GM19463 (cell line): ENCODE data around the gene ARRDC1.
"Not testable (repeated sequence)": the region's sequence is repeated elsewhere in the genome, so short reads cannot be mapped to it uniquely, and the experiment has no call there.

ENCODE experiments used
- ATAC-seq: cut with Tn5 transposase; IDR thresholded peaks from one replicate; pipeline ENCODE4 v1.9.1; 2021; ENCODE audit warnings: mild to moderate bottlenecking, moderate library complexity; ENCODE audit not compliant: unreplicated experiment

ARRDC1 gene, protein sequence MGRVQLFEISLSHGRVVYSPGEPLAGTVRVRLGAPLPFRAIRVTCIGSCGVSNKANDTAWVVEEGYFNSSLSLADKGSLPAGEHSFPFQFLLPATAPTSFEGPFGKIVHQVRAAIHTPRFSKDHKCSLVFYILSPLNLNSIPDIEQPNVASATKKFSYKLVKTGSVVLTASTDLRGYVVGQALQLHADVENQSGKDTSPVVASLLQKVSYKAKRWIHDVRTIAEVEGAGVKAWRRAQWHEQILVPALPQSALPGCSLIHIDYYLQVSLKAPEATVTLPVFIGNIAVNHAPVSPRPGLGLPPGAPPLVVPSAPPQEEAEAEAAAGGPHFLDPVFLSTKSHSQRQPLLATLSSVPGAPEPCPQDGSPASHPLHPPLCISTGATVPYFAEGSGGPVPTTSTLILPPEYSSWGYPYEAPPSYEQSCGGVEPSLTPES

DNA sequence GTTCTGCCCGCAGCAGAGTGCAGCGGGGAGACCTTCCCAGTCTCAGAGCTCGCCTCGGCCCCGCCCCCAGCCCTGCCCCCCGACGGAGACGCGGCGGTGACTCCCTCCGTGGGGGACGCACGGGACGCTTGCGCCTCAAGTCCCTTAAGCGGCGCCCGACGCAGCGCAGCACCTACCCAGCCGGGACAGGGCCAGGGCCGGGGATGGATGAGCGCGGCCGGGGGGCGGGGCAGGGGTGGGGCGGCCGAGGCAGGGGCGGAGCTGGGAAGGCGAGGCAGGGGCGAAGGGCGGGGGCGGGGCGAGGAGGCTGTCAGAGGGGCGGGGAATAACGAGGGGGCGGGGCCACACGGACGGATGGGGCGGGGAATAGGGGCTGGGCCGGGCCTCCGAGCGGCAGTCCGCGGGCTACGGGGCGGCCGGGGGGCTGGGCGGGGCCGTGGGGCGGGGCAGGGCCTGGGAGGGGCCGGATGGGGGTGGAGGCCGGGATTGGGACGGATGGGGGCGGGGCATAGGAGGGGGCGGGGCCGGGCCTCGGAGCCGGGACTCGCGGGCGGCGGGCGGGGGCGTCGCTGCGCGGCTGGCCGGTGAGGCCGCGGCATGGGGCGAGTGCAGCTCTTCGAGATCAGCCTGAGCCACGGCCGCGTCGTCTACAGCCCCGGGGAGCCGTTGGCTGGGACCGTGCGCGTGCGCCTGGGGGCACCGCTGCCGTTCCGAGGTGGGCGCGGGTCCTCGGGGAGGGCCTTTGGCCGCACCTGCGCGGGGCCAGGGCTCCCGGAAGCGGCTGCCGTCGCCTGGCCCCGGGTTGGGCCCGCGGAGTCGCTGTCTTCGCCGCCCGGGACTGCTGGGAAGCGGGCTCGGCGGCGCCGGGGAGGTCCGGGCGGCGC, at the start of gene ARRDC1:
Gene ARRDC1 (plus strand): TSS at position 566 of the 884 bp plus-strand sequence. CDS start 32 bp downstream, at position 598.
- peak; percentile 81 for ATAC-seq

- no peak for ATAC-seq
Measured at GRCh38 chr9:137556069-137556838, 49.2 kb upstream of the ARRDC1 start.

- ATAC-seq, result no peak
Measured at GRCh38 chr9:137558127-137558526, 47.4 kb upstream of the ARRDC1 start.

- no peak for ATAC-seq
Measured at GRCh38 chr9:137564134-137564533, 41.4 kb upstream of the ARRDC1 start.

DNA sequence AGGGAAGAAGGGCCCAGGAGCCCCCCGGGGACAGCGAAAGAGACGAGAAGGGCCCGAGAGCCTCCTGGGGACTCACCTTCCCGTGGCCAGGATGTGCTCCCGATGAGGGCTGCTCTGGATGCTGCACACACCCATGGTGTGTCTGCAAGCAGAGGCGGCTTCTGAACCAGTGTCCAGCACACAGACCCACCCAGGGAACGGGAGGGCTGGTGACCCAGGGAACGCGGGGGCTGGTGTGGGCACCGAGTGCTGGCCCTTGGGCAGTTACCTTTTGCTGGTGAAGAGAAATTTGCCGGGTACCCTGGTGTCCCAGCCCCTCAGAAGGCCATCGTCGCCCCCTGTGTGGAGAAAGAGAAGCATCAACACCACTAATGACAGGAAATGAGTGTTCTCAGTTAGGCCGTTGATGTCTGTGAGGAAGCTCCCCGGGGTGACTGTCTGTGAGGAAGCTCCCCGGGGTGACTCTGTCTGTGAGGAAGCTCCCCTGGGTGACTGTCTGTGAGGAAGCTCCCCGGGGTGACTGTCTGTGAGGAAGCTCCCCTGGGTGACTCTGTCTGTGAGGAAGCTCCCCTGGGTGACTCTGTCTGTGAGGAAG, 40.6 kb upstream of the ARRDC1 start:
- ATAC-seq, result no peak

DNA sequence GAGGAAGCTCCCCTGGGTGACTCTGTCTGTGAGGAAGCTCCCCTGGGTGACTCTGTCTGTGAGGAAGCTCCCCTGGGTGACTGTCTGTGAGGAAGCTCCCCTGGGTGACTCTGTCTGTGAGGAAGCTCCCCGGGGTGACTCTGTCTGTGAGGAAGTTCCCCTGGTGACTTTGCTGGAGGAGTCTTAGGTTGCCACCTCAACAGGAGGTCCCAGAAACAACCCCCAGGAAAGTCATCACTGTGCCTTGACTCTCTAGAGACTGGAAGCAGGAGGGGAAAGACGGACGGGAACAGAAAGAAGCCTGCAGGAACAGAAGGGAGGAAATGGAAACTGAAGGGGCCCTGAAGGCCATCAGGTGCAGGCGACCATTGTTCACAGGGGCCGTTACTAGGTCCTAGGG, 37.0 kb upstream of the ARRDC1 start:
- not testable (repeated sequence) for ATAC-seq

GRCh38 chr9:137569609-137570203, 35.8 kb upstream of the ARRDC1 start:
- ATAC-seq, result no peak

- ATAC-seq, result no peak
Measured at GRCh38 chr9:137570566-137570965, 34.9 kb upstream of the ARRDC1 start.

GRCh38 chr9:137574192-137574591, 31.3 kb upstream of the ARRDC1 start:
- no peak for ATAC-seq

DNA sequence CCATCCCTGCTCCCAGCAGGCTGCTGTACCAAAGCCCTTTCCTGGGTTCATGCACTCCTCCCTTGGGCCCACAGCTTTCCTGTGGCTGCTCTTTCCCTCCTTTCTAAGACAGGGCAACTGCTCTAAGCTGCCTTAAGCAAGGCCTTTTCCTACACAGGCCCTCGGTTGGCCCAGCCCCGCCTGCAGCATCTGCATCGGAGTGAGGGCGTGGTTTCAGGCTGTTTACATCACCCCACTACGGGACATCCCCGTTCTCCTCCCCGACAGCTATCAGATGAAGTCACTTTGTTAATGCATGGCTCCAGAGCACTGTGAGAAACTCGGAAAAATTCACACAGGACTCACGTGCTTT, 30.1 kb upstream of the ARRDC1 start:
- no peak for ATAC-seq

- ATAC-seq, result no peak
Measured at GRCh38 chr9:137575716-137576411, 29.6 kb upstream of the ARRDC1 start.

GRCh38 chr9:137578518-137579258, 26.8 kb upstream of the ARRDC1 start, which contains the start of gene DPH7:
Gene DPH7 (minus strand): TSS chr9:137578925. CDS start chr9:137578777, 148 bp downstream.
- ATAC-seq, result peak; percentile 95

- no peak for ATAC-seq
Measured at GRCh38 chr9:137579259-137579604, 26.3 kb upstream of the ARRDC1 start.

DNA sequence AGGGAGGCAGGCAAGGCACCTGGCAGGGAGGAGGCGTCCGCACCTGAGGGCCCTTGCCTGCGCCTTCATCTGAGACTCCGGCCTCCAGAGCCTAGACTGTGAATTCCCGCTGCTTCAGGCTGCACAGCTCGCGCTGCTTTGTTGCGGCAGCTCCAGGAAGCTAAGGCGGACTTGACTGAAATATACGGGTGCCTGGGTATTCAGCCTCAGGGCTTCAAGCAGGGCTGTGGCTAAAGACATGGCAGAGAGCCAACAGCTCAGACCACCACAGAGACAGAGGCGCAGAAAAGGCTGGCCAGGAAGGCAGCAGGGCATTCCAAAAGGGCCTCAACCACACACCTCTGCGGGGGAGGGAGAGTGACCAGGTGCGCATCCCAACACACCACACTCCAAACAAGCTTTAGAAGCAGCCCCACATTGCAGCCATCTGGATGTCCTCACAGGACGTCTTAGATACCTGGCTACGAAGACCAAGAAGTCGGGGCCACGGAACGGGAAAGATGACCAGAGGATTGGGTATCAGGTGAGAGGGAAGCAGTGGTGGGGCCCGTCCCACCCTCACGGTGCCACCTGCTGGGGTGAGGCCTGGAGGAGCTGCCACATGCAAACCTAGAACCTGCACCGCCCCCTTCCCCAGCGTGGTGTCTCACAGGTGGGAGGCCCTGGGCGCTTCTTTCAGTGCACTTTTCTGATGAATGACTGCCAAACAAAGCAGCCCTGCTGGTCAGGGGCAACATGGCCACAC, 25.1 kb upstream of the ARRDC1 start:
- no peak for ATAC-seq

- no peak for ATAC-seq
Measured at GRCh38 chr9:137580954-137581322, 24.5 kb upstream of the ARRDC1 start.

DNA sequence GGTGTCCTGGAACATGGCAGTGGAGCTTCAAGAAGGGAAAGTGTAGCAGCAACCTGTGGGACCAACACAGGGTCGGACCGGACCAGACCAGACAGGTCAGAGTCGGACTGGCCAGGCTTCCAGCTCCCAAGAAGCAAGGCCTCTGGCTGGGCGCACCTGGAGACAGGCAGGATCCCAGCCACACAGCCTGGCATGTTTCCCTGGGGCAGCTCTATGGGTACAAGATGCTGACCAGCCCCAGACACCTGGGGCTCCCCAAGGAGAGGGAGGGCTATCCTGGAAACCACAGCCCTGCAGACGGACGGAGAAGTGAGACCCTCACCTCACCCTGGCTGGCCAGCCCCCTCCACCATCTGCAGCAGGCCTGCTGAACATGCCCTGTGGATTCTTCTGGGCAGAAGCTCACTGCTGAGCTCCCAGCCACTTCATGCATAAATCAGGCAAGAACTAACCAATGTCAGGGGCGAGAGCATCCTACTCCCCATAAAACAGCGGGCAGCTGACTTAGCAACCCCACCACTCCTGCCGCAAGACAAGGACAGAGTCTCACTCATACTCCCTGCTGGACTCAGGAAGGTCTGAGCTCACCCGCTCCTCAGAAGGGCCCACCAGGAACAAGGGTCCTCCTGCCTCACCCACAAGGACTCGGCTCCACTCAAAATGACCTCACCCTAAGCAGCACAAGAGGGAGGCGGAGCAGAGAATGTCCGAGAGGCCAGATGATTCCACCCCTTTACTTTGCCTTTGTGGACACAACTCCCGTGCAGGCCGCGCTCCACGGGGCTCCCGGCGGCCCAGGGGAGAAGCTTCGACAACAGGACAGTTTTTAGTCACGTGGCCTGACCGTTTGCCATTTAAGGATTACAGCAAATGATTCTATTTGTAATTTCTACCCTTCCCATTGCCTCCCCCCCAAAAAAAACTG, 23.9 kb upstream of the ARRDC1 start:
- no peak for ATAC-seq

DNA sequence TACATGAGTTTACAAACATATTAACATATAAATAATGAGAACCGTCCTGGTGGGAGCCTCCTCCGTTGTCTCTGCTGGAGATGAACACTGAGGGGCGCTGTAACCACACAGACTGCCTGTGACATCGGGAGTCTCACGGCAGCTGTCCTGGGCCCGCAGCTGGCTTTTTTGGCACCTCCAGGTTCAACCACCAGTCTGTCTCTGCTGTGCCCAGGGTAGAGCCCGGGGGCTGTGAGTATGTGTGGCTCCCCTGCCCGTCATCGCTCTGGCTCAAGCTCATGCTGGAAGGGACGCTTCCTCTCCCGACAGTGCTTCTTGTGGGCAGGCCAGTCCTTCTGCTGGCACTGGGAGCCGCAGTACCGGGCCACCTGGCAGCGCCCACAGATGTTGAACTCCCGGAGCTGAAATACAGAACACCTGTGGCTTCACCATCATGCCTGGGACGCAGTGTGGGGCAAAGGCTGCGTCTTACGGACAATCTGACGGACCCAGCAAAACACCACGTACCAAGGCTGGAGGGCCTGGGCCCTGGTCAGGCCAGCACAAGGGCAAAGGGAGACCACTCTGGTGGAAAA, 23.1 kb upstream of the ARRDC1 start:
- ATAC-seq, result no peak
